GM12874 (cell line): Measurements from ENCODE around the gene ZNF878.

Experiments used
- TF ChIP-seq, protein P1 (sequence below): IDR thresholded peaks from 2 replicates; pipeline ENCODE4 v1.5.1; 2011; ENCODE audit warnings: low read depth, mild to moderate bottlenecking, control low read depth, low read length, moderate library complexity; ENCODE audit not compliant: insufficient read depth

The ZNF878 gene

DNA sequence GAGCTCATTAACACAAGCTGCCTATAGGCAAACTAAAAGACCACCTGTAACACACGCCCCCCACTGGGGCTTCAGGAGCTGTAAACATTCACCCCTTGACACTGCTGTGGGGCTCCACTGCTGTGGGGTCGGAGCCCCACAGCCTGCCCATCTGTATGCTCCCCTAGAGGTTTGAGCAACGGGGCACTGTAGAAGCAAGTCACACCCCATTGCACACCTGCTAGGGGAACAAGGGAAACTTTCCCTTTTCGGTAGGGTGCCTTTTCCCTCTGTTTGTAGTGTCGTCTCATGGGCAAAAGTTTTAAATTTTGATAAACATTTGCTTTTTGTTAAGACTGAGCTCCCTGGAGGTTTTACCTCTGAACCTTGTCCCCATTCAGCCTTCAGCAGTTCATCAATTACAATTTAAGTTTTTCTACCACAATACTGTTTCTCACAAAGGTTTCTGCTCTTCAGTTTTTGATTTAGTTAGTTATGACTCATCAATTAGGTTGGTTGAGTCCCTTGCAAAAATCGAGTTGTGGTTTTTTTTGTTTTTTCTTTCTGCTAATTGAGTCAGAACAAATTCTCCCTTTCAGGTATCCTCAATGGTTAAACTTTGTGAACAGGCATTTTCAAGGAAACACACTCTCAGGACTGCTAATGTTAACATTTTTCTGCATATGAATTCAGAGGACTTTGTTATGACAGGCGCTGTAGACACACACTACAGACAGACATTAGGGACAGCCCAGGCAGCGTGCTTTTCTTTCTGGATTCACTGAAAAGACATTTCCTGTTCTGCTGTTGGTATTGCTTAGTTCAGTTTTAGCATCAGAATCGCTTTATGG lies 52.4 kb downstream of the ZNF878 start:
- TF ChIP-seq, protein P1, sequence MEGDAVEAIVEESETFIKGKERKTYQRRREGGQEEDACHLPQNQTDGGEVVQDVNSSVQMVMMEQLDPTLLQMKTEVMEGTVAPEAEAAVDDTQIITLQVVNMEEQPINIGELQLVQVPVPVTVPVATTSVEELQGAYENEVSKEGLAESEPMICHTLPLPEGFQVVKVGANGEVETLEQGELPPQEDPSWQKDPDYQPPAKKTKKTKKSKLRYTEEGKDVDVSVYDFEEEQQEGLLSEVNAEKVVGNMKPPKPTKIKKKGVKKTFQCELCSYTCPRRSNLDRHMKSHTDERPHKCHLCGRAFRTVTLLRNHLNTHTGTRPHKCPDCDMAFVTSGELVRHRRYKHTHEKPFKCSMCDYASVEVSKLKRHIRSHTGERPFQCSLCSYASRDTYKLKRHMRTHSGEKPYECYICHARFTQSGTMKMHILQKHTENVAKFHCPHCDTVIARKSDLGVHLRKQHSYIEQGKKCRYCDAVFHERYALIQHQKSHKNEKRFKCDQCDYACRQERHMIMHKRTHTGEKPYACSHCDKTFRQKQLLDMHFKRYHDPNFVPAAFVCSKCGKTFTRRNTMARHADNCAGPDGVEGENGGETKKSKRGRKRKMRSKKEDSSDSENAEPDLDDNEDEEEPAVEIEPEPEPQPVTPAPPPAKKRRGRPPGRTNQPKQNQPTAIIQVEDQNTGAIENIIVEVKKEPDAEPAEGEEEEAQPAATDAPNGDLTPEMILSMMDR = no peak

DNA sequence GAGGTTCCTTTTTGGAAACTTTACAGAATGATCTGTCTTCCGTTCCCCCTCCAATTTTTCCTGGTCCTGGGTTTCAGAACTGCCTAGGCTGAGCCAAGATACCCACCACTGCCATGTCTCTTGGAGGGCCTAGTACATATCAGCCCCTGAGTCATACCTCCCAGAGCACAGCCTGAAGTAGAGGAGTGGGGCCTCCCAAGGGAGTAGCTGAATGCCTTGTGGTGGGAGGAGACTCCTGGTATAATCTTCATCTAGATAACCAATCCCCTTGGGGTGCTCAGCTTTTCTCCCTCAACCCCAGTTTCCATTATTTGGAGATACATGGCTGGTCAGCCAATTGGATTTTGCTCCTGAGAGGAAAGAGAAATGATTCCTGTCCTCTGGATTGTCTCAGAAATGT lies 57.6 kb downstream of the ZNF878 start:
- TF ChIP-seq, protein P1 = no peak
